ENCODE measurements around the gene TNMD. TPM values are rescaled to one million over a fixed set of nuclear protein-coding genes. Genes with fewer than 3 reads are reported as not detected.

TNMD gene
- total and polyA plus RNA-seq, 2 of the 8 experiments (the other 6 are each of a cell fraction or from before 2014, with no cell fraction given), result 1.4 to 2.1 TPM

DNA sequence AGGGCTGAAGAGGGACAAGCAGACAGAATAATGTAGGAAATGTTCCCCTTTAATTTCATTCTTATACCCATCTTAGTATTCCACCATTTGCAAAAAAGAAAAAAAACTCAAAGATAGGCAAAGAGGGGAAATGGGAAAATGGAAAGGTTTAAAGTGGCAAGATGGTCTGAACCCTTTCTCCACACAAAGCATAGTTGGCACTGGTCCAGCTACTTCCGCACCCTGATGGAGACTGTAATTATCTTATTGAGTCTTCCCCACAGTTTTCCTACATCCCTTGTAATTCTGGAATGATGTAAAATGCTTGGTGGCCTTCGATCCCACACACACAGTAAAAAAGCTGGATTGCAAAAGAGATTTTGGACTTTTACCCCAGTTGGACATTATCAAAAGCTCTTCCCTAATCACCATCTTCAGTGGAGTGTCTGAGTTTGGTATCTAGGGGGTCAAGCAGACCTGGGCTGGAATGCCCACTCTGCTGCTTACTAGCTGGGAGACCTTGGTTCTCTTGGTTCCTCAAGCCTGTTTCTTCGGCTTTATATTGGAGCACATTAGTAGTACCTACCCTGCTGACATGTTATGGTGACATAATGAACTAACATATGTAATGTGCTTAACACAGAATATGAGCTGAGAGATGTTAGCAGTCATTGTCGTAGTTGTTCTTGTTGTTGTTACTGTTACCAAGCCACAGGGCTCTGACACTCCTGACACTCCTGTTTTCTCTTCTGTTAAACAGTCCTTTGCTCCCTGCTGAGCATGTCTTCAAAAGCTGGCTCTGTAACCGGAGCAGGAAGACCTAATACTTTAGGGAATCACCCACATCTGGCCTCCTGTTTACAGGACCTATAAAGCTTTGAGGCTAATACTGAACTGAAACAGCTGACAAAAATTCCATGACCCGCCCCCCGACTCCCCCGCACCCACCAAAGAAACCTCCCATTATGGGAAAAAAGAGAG, 64.0 kb downstream of the TNMD start (continued):
- TF ChIP-seq, protein P1, sequence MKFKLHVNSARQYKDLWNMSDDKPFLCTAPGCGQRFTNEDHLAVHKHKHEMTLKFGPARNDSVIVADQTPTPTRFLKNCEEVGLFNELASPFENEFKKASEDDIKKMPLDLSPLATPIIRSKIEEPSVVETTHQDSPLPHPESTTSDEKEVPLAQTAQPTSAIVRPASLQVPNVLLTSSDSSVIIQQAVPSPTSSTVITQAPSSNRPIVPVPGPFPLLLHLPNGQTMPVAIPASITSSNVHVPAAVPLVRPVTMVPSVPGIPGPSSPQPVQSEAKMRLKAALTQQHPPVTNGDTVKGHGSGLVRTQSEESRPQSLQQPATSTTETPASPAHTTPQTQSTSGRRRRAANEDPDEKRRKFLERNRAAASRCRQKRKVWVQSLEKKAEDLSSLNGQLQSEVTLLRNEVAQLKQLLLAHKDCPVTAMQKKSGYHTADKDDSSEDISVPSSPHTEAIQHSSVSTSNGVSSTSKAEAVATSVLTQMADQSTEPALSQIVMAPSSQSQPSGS (IDR thresholded peaks at IDR 0.05; ENCODE audit: low read length), result no peak
- no peak for TF ChIP-seq SP1 (IDR thresholded peaks at IDR 0.05; ENCODE audit: low read depth, low read length)

Other genes starting within 250 kb of the TNMD start
- gene PCDH19, start 174.7 kb upstream of the TNMD start, total RNA-seq (2021; fragmentation: NEBNext Ultra II Directional; extraction: Animal tissue kit (Norgen Biotek cat#: 25700)), result 0.46 and 1.2 TPM in 2 replicates
- 0.12 and 0.17 TPM in 2 replicates for gene PCDH19, start 174.7 kb upstream of the TNMD start, polyA plus RNA-seq (2011; rRNA removed)
- gene TSPAN6, start 51.9 kb downstream of the TNMD start, total RNA-seq (2021; fragmentation: NEBNext Ultra II Directional; extraction: Animal tissue kit (Norgen Biotek cat#: 25700)), result 56.8 and 58.1 TPM in 2 replicates
- 41.7 and 67.7 TPM in 2 replicates for gene TSPAN6, start 51.9 kb downstream of the TNMD start, polyA plus RNA-seq (2011; rRNA removed)
- not detected in 2 replicates for gene SRPX2, start 59.3 kb downstream of the TNMD start, total RNA-seq (2021; fragmentation: NEBNext Ultra II Directional; extraction: Animal tissue kit (Norgen Biotek cat#: 25700))
- not detected in 2 replicates for gene SRPX2, start 59.3 kb downstream of the TNMD start, polyA plus RNA-seq (2011; rRNA removed)
- gene SYTL4, start 147.2 kb downstream of the TNMD start, total RNA-seq (2021; fragmentation: NEBNext Ultra II Directional; extraction: Animal tissue kit (Norgen Biotek cat#: 25700)), result 0.11 and 0.19 TPM in 2 replicates
- gene SYTL4, start 147.2 kb downstream of the TNMD start, polyA plus RNA-seq (2011; rRNA removed), result 0.09 and 0.11 TPM in 2 replicates
- 30.9 and 33.0 TPM in 2 replicates for gene CSTF2, start 235.5 kb downstream of the TNMD start, total RNA-seq (2021; fragmentation: NEBNext Ultra II Directional; extraction: Animal tissue kit (Norgen Biotek cat#: 25700))
- 20.7 and 21.0 TPM in 2 replicates for gene CSTF2, start 235.5 kb downstream of the TNMD start, polyA plus RNA-seq (2011; rRNA removed)

Data from H1 (cell line).